Neuronal stem cell (in vitro differentiated cells): ENCODE results near the gene CYB5R4.

Experiments
- DNase-seq: peaks from one replicate; pipeline ENCODE4 v3.0.0-alpha.2; 2013; ENCODE audit warnings: low spot score
- H2AFZ ChIP-seq: one replicate; pipeline ENCODE4 v1.6.1; 2013; ENCODE audit warnings: mild to moderate bottlenecking, low read length, inconsistent platforms
- H2AK5ac ChIP-seq: 2 replicates; pipeline ENCODE4 v1.6.1; 2013; ENCODE audit warnings: low read depth, mild to moderate bottlenecking, inconsistent platforms, low read length, moderate library complexity, mixed read lengths
- H2BK120ac ChIP-seq: 2 replicates; pipeline ENCODE4 v1.6.1; 2013; ENCODE audit warnings: low read depth, mild to moderate bottlenecking, inconsistent platforms, low read length, moderate library complexity, mixed read lengths
- H2BK12ac ChIP-seq: one replicate; pipeline ENCODE4 v1.6.1; 2013; ENCODE audit warnings: low read length, inconsistent platforms
- H2BK15ac ChIP-seq: 2 replicates; pipeline ENCODE4 v1.6.1; 2013; ENCODE audit warnings: mild to moderate bottlenecking, low read length, inconsistent platforms, mixed read lengths
- H2BK5ac ChIP-seq: one replicate; pipeline ENCODE4 v1.6.1; 2013; ENCODE audit warnings: inconsistent platforms, mild to moderate bottlenecking, low read length, moderate library complexity
- H3K14ac ChIP-seq: one replicate; pipeline ENCODE4 v1.6.1; 2013; ENCODE audit warnings: low read length, inconsistent platforms
- H3K18ac ChIP-seq: 2 replicates; pipeline ENCODE4 v1.6.1; 2013; ENCODE audit warnings: low read length, inconsistent platforms
- H3K23ac ChIP-seq: 2 replicates; pipeline ENCODE4 v1.6.1; 2013; ENCODE audit warnings: low read depth, mild to moderate bottlenecking, mixed read lengths, low read length, inconsistent platforms; ENCODE audit not compliant: poor library complexity
- H3K27ac ChIP-seq: replicated peaks from 3 replicates; pipeline ENCODE4 v1.5.1; 2013; ENCODE audit warnings: low read length, inconsistent platforms
- H3K27me3 ChIP-seq, 3 experiments: 2 replicates each; pipeline ENCODE4 v1.6.1; 2013; ENCODE audit warnings: low read length in 3 of 3, mild to moderate bottlenecking in 2 of 3, inconsistent platforms in 1 of 3, low read depth in 1 of 3, mixed read lengths in 1 of 3, moderate library complexity in 1 of 3; ENCODE audit not compliant: control insufficient read depth in 3 of 3, insufficient read depth in 3 of 3
- H3K36me3 ChIP-seq, 2 donors: replicated peaks in 1 of 2; 2 replicates each; pipeline ENCODE4 v1.6.1; 2013; ENCODE audit warnings: low read length in 2 of 2; ENCODE audit not compliant: control insufficient read depth in 2 of 2, insufficient read depth in 2 of 2
- H3K4ac ChIP-seq: 2 replicates; pipeline ENCODE4 v1.6.1; 2013; ENCODE audit warnings: inconsistent platforms, mild to moderate bottlenecking, low read length, moderate library complexity
- H3K4me1 ChIP-seq, 2 donors: 1 replicate in 1 of 2; 2 replicates in 1 of 2; pipeline ENCODE4 v1.6.1; 2013; ENCODE audit warnings: low read length in 2 of 2, low read depth in 1 of 2; ENCODE audit not compliant: control insufficient read depth in 2 of 2, insufficient read depth in 1 of 2
- H3K4me2 ChIP-seq: one replicate; pipeline ENCODE4 v1.6.1; 2013; ENCODE audit warnings: mild to moderate bottlenecking, low read length, inconsistent platforms; ENCODE audit not compliant: insufficient read depth, poor library complexity, severe bottlenecking
- H3K4me3 ChIP-seq, 2 donors: 2 replicates each; pipeline ENCODE4 v1.5.1; 2013; ENCODE audit warnings: low read length in 2 of 2, mild to moderate bottlenecking in 2 of 2, inconsistent platforms in 1 of 2, moderate library complexity in 1 of 2
- H3K79me1 ChIP-seq: one replicate; pipeline ENCODE4 v1.6.1; 2013; ENCODE audit warnings: low read depth, mild to moderate bottlenecking, inconsistent platforms, low read length, moderate library complexity
- H3K9ac ChIP-seq: one replicate; pipeline ENCODE4 v1.6.1; 2013; ENCODE audit warnings: mild to moderate bottlenecking, low read depth, low read length, inconsistent platforms; ENCODE audit not compliant: poor library complexity
- H3K9me3 ChIP-seq, 2 donors: replicated peaks in 1 of 2; 2 replicates each; pipeline versions ENCODE3 to v1.6.1; 2013; ENCODE audit warnings: low read length in 2 of 2, mild to moderate bottlenecking in 2 of 2, inconsistent platforms in 1 of 2, low read depth in 1 of 2, mixed read lengths in 1 of 2, moderate library complexity in 1 of 2; ENCODE audit not compliant: control insufficient read depth in 2 of 2, insufficient read depth in 1 of 2
- H4K8ac ChIP-seq: one replicate; pipeline ENCODE4 v1.6.1; 2013; ENCODE audit warnings: low read depth, mild to moderate bottlenecking, inconsistent platforms, low read length, moderate library complexity
- H4K91ac ChIP-seq: one replicate; pipeline ENCODE4 v1.6.1; 2013; ENCODE audit warnings: low read length, low read depth, mild to moderate bottlenecking, inconsistent platforms; ENCODE audit not compliant: poor library complexity
- WGBS, 2 donors: extraction: QIAGEN DNeasy Blood & Tissue Kit; methylation state at CpG; one replicate each; pipeline ENCODE4 v1.1.7; 2013; ENCODE audit warnings: missing lambda C conversion rate in 2 of 2, mixed read lengths in 1 of 2; ENCODE audit not compliant: insufficient read length in 2 of 2, insufficient replicate concordance in 1 of 2; ENCODE audit errors: extremely low coverage in 2 of 2; 5-methylcytosine and 5-hydroxymethylcytosine counted together

The CYB5R4 gene

GRCh38 chr6:83849127-83849526 is 10.4 kb upstream of the CYB5R4 start:
- no peak overlapping the region for H3K4me3 ChIP-seq

GRCh38 chr6:83849610-83850009 is 9.9 kb upstream of the CYB5R4 start:
- H2BK120ac ChIP-seq, result no peak overlapping the region
- no peak overlapping the region for H3K27ac ChIP-seq
- no peaks in the 10 kb centered on the region for H3K79me1 ChIP-seq
- H4K8ac ChIP-seq, result no peak overlapping the region
- no peak overlapping the region for H2AK5ac ChIP-seq
- no peak overlapping the region for H3K23ac ChIP-seq
- no CpG with 5 or more reads among the region's 3 CpGs for WGBS, 2 donors
- no peak overlapping the region for H3K18ac ChIP-seq
- H3K4me3 ChIP-seq, result no peak overlapping the region
- H3K14ac ChIP-seq, result no peak overlapping the region
- H2AFZ ChIP-seq, result no peak overlapping the region
- H3K4me1 ChIP-seq, result peaks cover 5% of the 10 kb centered on the region in 2 donors
- H3K9me3 ChIP-seq, result no peaks in the 10 kb centered on the region
- no peaks in the 10 kb centered on the region for H3K36me3 ChIP-seq
- no peak overlapping the region for H2BK12ac ChIP-seq
- no peak overlapping the region for H3K4me2 ChIP-seq
- no peak overlapping the region for H4K91ac ChIP-seq
- no peak overlapping the region for H3K9ac ChIP-seq
- H3K4ac ChIP-seq, result no peak overlapping the region
- H2BK5ac ChIP-seq, result no peak overlapping the region
- no peak overlapping the region for H2BK15ac ChIP-seq
- DNase-seq, result no peak
- peaks cover 6 to 61% (median 21%) of the 10 kb centered on the region in 3 experiments for H3K27me3 ChIP-seq

More at GRCh38 chr6:83849127-83849526, 10.4 kb upstream of the CYB5R4 start:
- no peaks in the 10 kb centered on the region for H3K79me1 ChIP-seq
- no peak overlapping the region for H2BK120ac ChIP-seq
- no peak for DNase-seq
- H3K23ac ChIP-seq, result no peak overlapping the region
- H4K91ac ChIP-seq, result no peak overlapping the region
- no peak overlapping the region for H3K27ac ChIP-seq
- H2AFZ ChIP-seq, result no peak overlapping the region
- H2BK5ac ChIP-seq, result no peak overlapping the region
- H3K4me1 ChIP-seq, result peaks cover 5% of the 10 kb centered on the region in 2 donors
- no peak overlapping the region for H3K4me2 ChIP-seq
- H3K9ac ChIP-seq, result no peak overlapping the region
- no peak overlapping the region for H2BK12ac ChIP-seq
- no peak overlapping the region for H2AK5ac ChIP-seq
- no peak overlapping the region for H2BK15ac ChIP-seq
- H3K14ac ChIP-seq, result no peak overlapping the region
- H3K18ac ChIP-seq, result no peak overlapping the region
- H3K27me3 ChIP-seq, result peaks cover 5 to 56% (median 17%) of the 10 kb centered on the region in 3 experiments
- H3K4ac ChIP-seq, result no peak overlapping the region
- H3K9me3 ChIP-seq, result no peaks in the 10 kb centered on the region
- no peak overlapping the region for H4K8ac ChIP-seq
- H3K36me3 ChIP-seq, result no peaks in the 10 kb centered on the region
- no CpG with 5 or more reads among the region's 2 CpGs for WGBS, 2 donors

- Histone ChIP-seq H2BK15ac (no peak overlapping the region), H3K27ac (no peak overlapping the region), H3K9me3 (no peaks in the 10 kb centered on the region), H2AFZ (peak overlapping the region; percentile 96), H4K8ac (no peak overlapping the region), H3K4me1 (peaks cover 5% of the 10 kb centered on the region in 2 donors), H3K4me2 (peak overlapping the region; percentile 96), H4K91ac (no peak overlapping the region), H2BK12ac (no peak overlapping the region), H2AK5ac (no peak overlapping the region), H3K9ac (no peak overlapping the region), H3K14ac (no peak overlapping the region), H3K18ac (no peak overlapping the region), H3K23ac (peak overlapping the region; percentile 17), H3K36me3 (no peaks in the 10 kb centered on the region), H3K27me3 (peaks cover 6 to 77% (median 31%) of the 10 kb centered on the region in 3 experiments), H3K79me1 (no peaks in the 10 kb centered on the region), H2BK5ac (no peak overlapping the region), H2BK120ac (no peak overlapping the region), H3K4me3 (peak overlapping the region; percentile 47 to 80), H3K4ac (no peak overlapping the region)
- no CpG with 5 or more reads among the region's 16 CpGs for WGBS, 2 donors
- no peak for DNase-seq
Observed at GRCh38 chr6:83852528-83853177, 6.8 kb upstream of the CYB5R4 start.

- peak within 1 kb of the TSS; percentile 96 for H3K4me2 ChIP-seq
- H4K91ac ChIP-seq, result no peak within 1 kb of the TSS
- no peak within 1 kb of the TSS for H2BK5ac ChIP-seq
- peak within 1 kb of the TSS; percentile 71 for H3K14ac ChIP-seq
- H3K36me3 ChIP-seq, result no peaks in the 10 kb centered on the region
- DNase-seq, result peak; percentile 45
- no peak within 1 kb of the TSS for H2BK120ac ChIP-seq
- peak within 1 kb of the TSS; percentile 47 to 80 for H3K4me3 ChIP-seq
- H3K4me1 ChIP-seq, result peaks cover 5% of the 10 kb centered on the region in 2 donors
- no CpG with 5 or more reads among the region's 81 CpGs for WGBS, 2 donors
- H3K9ac ChIP-seq, result peak within 1 kb of the TSS; percentile 70
- H3K27me3 ChIP-seq, result peaks cover 6 to 77% (median 31%) of the 10 kb centered on the region in 3 experiments
- no peak within 1 kb of the TSS for H3K27ac ChIP-seq
- H3K79me1 ChIP-seq, result no peaks in the 10 kb centered on the region
- H2AFZ ChIP-seq, result peak within 1 kb of the TSS; percentile 96
- peak within 1 kb of the TSS; percentile 59 for H3K18ac ChIP-seq
- peak within 1 kb of the TSS; percentile 46 for H2AK5ac ChIP-seq
- no peak within 1 kb of the TSS for H4K8ac ChIP-seq
- H2BK12ac ChIP-seq, result no peak within 1 kb of the TSS
- peak within 1 kb of the TSS; percentile 55 for H3K23ac ChIP-seq
- peak within 1 kb of the TSS; percentile 58 for H2BK15ac ChIP-seq
- no peak within 1 kb of the TSS for H3K4ac ChIP-seq
- H3K9me3 ChIP-seq, result no peaks in the 10 kb centered on the region
Observed at GRCh38 chr6:83853178-83854000, 6.1 kb upstream of the CYB5R4 start, which contains the start of gene RIPPLY2. RIPPLY2 (plus strand) TSS chr6:83853360; CDS start chr6:83853417, 57 bp downstream.
